OCI-LY7 (cell line): ENCODE data around the gene SCGB1C2. TPM values are rescaled to one million over a fixed set of nuclear protein-coding genes. Genes with fewer than 3 reads are reported as not detected.

ENCODE experiments used
- BruUV-seq: library from RNA; stranded (reverse); fragments of 400-500 nt; replicated peaks from 2 replicates; lab custom pipeline; 2021; lab: Mats Ljungman, UMichigan
- CTCF ChIA-PET: fragments of 300-600 bp; sonication (Branson Sonifier 250); formaldehyde crosslinking; loops from one replicate; lab custom pipeline; 2022; ENCODE audit warnings: antibody characterized with exemption; ENCODE audit not compliant: unreplicated experiment; lab: Charles Lee
- POLR2A ChIA-PET: fragments of 300-600 bp; sonication (Branson Sonifier 250); formaldehyde crosslinking; loops from one replicate; lab custom pipeline; 2022; ENCODE audit warnings: antibody characterized with exemption; lab: Charles Lee
- DNase-seq: peaks from one replicate; pipeline ENCODE4 v3.0.0-alpha.2; 2015; ENCODE audit warnings: low spot score
- H2AFZ ChIP-seq: fragments of 200-600 bp; sonication (generic), shearing (Covaris generic); 2 replicates; pipeline ENCODE4 v1.6.1; 2014; ENCODE audit warnings: mild to moderate bottlenecking, antibody characterized with exemption, low read length, moderate library complexity
- H3K27ac ChIP-seq: fragments of 200-600 bp; sonication (generic); 2 replicates; pipeline ENCODE4 v1.5.1; 2014; ENCODE audit warnings: mixed run types, low read depth, mild to moderate bottlenecking, moderate library complexity, low read length, inconsistent platforms; ENCODE audit not compliant: poor library complexity, severe bottlenecking
- H3K36me3 ChIP-seq: fragments of 200-600 bp; sonication (generic); 2 replicates; pipeline ENCODE4 v1.6.1; 2014; ENCODE audit warnings: mild to moderate bottlenecking, antibody characterized with exemption, low read length, moderate library complexity, mixed read lengths; ENCODE audit not compliant: insufficient read depth
- H3K4me1 ChIP-seq: fragments of 200-600 bp; sonication (generic); 2 replicates; pipeline ENCODE4 v1.5.1; 2014; ENCODE audit warnings: mild to moderate bottlenecking, low read length; ENCODE audit not compliant: insufficient read depth, poor library complexity, severe bottlenecking
- H3K4me2 ChIP-seq: fragments of 200-600 bp; sonication (generic); 2 replicates; pipeline ENCODE4 v1.6.1; 2014; ENCODE audit warnings: mild to moderate bottlenecking, low read length
- H3K4me3 ChIP-seq: fragments of 200-600 bp; sonication (generic); 2 replicates; pipeline ENCODE4 v1.5.1; 2014; ENCODE audit warnings: mild to moderate bottlenecking, low read depth, low read length; ENCODE audit not compliant: poor library complexity, severe bottlenecking
- H3K79me2 ChIP-seq: fragments of 200-600 bp; sonication (generic); 2 replicates; pipeline ENCODE4 v1.6.1; 2016; ENCODE audit warnings: low read depth, mild to moderate bottlenecking, low read length, moderate library complexity, mixed read lengths; ENCODE audit not compliant: insufficient read depth
- H3K9me2 ChIP-seq: fragments of 200-600 bp; sonication (generic); 2 replicates; pipeline ENCODE4 v1.6.1; 2016; ENCODE audit warnings: mild to moderate bottlenecking, low read length, mixed read lengths; ENCODE audit not compliant: insufficient read depth
- H3K9me3 ChIP-seq: fragments of 200-600 bp; sonication (generic); 2 replicates; pipeline ENCODE4 v1.6.1; 2014; ENCODE audit warnings: mild to moderate bottlenecking, mixed run types, low read length, mixed read lengths
- H4K20me1 ChIP-seq: fragments of 200-600 bp; sonication (generic); 2 replicates; pipeline ENCODE4 v1.6.1; 2014; ENCODE audit warnings: mild to moderate bottlenecking, antibody characterized with exemption, low read length, moderate library complexity, mixed read lengths; ENCODE audit not compliant: insufficient read depth
- CTCF ChIP-seq: fragments of 200-600 bp; sonication (generic); conservative IDR thresholded peaks from 2 replicates; pipeline ENCODE4 v1.5.1; 2014; ENCODE audit warnings: mild to moderate bottlenecking, antibody characterized with exemption, low read length, moderate library complexity, mixed read lengths
- EZH2phosphoT487 ChIP-seq: fragments of 200-600 bp; sonication (generic); IDR thresholded peaks from 2 replicates; pipeline ENCODE4 v1.6.1; 2018; ENCODE audit warnings: low read depth, borderline replicate concordance, mild to moderate bottlenecking, mixed run types, antibody characterized with exemption, low read length, moderate library complexity, mixed read lengths
- intact Hi-C: fragments of 100-400 bp; cut with micrococcal nuclease; formaldehyde crosslinking; loops from one replicate; pipeline ENCODE4 v1.10.0; 2022; ENCODE audit not compliant: unreplicated experiment
- total RNA-seq, 2 experiments: library from RNA; depleted of rRNA in 1 of 2; stranded (reverse); fragments of >200 nt in 1 of 2; shearing (Covaris generic) in 1 of 2; gene quantifications; 2 replicates each; pipeline ENCODE4 v1.2.3, GENCODE V29; 2014 to 2022

SCGB1C2 gene
- total RNA-seq, 2 experiments from 2014 or later = not detected

GRCh38 chr17:152860-153420 lies 15.6 kb downstream of the SCGB1C2 start:
- no TSS peak for BruUV-seq
- Histone ChIP-seq H3K79me2 (no peaks in the 10 kb centered on the region), H3K36me3 (no peaks in the 10 kb centered on the region), H3K4me1 (no peaks in the 10 kb centered on the region), H3K27ac (no peak overlapping the region), H3K9me2 (no peaks in the 10 kb centered on the region), H3K9me3 (no peaks in the 10 kb centered on the region), H2AFZ (no peak overlapping the region), H3K4me3 (no peak overlapping the region), H3K4me2 (no peak overlapping the region), H4K20me1 (no peaks in the 10 kb centered on the region)
- DNase-seq = no peak
- CTCF ChIA-PET = no interaction called here
- POLR2A ChIA-PET = interaction anchor here (0.6 kb wide), 1 partner anchor 672 kb away, joined by 3 read pairs; no protein-coding TSS in a partner anchor
- no peak for TF ChIP-seq CTCF
- no peak for TF ChIP-seq EZH2phosphoT487
- intact Hi-C loops = no loop called here

GRCh38 chr17:153851-154250 lies 16.5 kb downstream of the SCGB1C2 start:
- BruUV-seq = no TSS peak
- Histone ChIP-seq H3K36me3 (no peaks in the 10 kb centered on the region), H3K9me3 (no peaks in the 10 kb centered on the region), H4K20me1 (no peaks in the 10 kb centered on the region), H3K4me1 (no peaks in the 10 kb centered on the region), H3K27ac (no peak overlapping the region), H2AFZ (no peak overlapping the region), H3K4me2 (no peak overlapping the region), H3K4me3 (no peak overlapping the region), H3K79me2 (no peaks in the 10 kb centered on the region), H3K9me2 (no peaks in the 10 kb centered on the region)
- TF ChIP-seq CTCF (no peak), EZH2phosphoT487 (no peak)
- DNase-seq = no peak
- ChIA-PET POLR2A (no interaction called here), CTCF (no interaction called here)
- intact Hi-C loops = no loop called here

DNA sequence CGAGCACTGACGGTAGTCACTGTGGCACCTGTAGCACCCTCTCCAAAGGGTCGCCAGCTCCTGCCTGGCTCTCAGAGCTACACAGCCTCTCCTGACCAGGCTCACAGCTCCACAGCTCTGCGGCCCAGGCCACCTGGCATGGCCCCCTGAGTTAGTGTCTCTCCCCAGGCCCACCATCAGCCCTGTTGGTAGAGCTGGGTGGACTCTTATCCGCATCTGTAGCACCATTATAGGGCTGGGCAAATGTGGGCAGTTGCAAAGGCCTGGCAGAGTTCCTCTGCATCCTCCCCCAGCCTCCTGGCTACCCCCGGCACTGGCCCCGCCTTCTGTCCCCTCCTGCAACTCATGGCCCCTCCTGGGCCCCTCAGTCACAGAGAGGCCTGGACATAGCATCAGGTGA lies 18.2 kb downstream of the SCGB1C2 start:
- ChIA-PET CTCF (no interaction called here), POLR2A (no interaction called here)
- BruUV-seq = no TSS peak
- Histone ChIP-seq H4K20me1 (no peaks in the 10 kb centered on the region), H3K36me3 (no peaks in the 10 kb centered on the region), H3K4me1 (no peaks in the 10 kb centered on the region), H3K27ac (no peak overlapping the region), H3K79me2 (no peaks in the 10 kb centered on the region), H3K4me2 (no peak overlapping the region), H3K9me3 (no peaks in the 10 kb centered on the region), H3K4me3 (no peak overlapping the region), H3K9me2 (no peaks in the 10 kb centered on the region), H2AFZ (no peak overlapping the region)
- TF ChIP-seq CTCF (no peak), EZH2phosphoT487 (no peak)
- intact Hi-C loops = no loop called here
- no peak for DNase-seq
